DMS 273 treated with DMSO at 0.1 percent for 48 hours (cell line): ENCODE measurements around the gene CENPH.
"Not testable (repeated sequence)": the region's sequence is repeated elsewhere in the genome, so short reads cannot be mapped to it uniquely, and the experiment has no call there.

Experiments
- DNase-seq: peaks from one replicate; lab custom pipeline; 2025; lab: John Stamatoyannopoulos, UW

CENPH gene

DNA sequence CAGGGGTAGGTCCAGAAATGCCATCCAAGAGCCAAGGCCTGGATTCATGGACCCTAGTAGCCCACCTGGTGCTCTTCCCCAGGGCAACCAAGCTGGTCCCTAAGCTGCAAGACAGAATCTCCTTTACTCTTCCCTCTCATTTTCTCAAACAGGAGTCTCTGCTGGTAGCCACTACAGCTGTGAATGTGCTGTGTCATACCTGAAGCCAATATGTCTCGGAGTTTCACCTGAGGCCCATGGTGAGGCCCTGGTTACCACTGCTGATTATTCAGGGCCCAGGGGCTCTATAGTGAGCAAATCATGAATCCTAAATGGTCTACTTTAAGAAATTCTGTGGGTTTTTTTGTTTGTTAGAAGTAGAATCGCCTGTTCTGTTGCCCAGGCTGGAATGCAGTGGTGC is 61.2 kb downstream of the CENPH start:
- no peak for DNase-seq

DNA sequence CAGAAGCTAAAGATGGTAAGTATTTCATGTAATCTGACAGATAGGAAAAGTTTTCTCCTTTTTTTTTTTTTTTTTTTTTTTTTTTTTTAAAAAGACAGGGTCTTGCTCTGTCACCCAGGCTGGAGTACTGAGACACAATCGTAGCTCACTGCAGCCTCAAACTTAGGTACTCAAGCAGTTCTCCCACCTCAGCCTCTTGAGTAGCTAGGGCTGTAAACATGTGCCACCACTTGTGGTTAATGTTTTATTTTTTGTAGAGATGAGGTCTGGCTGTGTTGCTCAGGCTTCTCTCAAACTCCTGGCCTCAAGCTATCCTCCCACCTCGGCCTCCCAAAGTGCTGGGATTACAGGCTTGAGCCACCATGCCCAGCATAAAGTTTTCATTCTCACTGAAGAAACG is 63.1 kb downstream of the CENPH start:
- no peak for DNase-seq

DNA sequence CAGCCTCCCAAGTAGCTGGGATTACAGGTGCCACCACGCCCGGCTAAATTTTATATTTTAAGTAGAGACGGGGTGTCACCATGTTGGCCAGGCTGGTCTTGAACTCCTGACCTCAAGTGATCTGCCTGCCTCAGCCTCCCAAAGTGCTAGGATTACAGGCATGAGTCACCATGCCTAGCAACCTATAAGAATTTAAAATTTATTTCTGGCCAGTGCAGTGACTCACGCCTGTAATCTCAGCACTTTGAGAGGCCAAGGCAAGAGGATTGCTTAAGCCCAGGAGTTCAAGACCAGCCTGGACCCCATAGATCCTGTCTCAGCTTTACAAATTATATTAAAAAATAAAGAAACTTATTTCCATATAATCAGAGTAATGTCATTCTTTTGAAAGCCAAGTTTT is 66.6 kb downstream of the CENPH start:
- DNase-seq: not testable (repeated sequence)

DNA sequence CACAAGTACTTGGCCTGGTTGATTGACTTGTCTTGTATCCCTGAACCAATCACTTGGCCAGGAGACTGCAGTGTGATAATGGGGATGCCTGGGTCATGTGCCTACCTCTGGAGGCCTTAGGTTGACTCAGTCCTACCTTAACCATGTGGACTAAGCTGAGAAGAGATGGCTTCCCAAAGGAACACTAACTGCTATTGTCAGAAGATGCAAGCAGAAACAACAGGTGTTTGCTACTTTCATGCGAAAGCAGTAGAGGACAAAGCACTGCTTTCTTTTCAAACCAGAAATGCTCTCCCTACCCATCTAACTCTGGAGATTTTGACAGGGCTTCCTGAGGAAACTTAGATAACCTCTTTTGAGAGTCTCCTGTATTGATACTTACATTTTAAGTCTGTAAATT is 68.2 kb downstream of the CENPH start:
- no peak for DNase-seq
